Smooth muscle cell (in vitro differentiated cells): Measurements from ENCODE around the gene MAPT. TPM values are rescaled to one million over a fixed set of nuclear protein-coding genes. Genes with fewer than 3 reads are reported as not detected.

Source experiments
- DNase-seq: peaks from one replicate; lab custom pipeline; 2025; ENCODE audit not compliant: unreplicated experiment; lab: John Stamatoyannopoulos, UW
- H2AFZ ChIP-seq: fragments of 200-600 bp; sonication (generic); 2 replicates; pipeline ENCODE4 v1.6.0; 2016; ENCODE audit warnings: antibody characterized with exemption, low read depth, mild to moderate bottlenecking
- H3F3A ChIP-seq: fragments of 200-600 bp; sonication (generic); 2 replicates; pipeline ENCODE4 v1.6.0; 2017; ENCODE audit warnings: antibody characterized with exemption, low read depth
- H3K27ac ChIP-seq: fragments of 200-600 bp; sonication (generic); 2 replicates; pipeline ENCODE4 v1.5.1; 2016; ENCODE audit warnings: low read depth, mild to moderate bottlenecking
- H3K27me3 ChIP-seq: fragments of 200-600 bp; sonication (generic); 2 replicates; pipeline ENCODE4 v1.6.1; 2016; ENCODE audit warnings: low read depth, mild to moderate bottlenecking
- H3K36me3 ChIP-seq: fragments of 200-600 bp; sonication (generic); 2 replicates; pipeline ENCODE4 v1.5.1; 2016; ENCODE audit warnings: low read depth
- H3K4me1 ChIP-seq: fragments of 200-600 bp; sonication (generic); 2 replicates; pipeline ENCODE4 v1.5.1; 2016; ENCODE audit warnings: low read depth
- H3K4me2 ChIP-seq: fragments of 200-600 bp; sonication (generic); 2 replicates; pipeline ENCODE4 v1.6.0; 2016; ENCODE audit warnings: mild to moderate bottlenecking
- H3K4me3 ChIP-seq: fragments of 200-600 bp; sonication (generic); 2 replicates; pipeline ENCODE4 v1.5.1; 2016; ENCODE audit warnings: mild to moderate bottlenecking
- H3K79me2 ChIP-seq: fragments of 200-600 bp; sonication (generic); 2 replicates; pipeline ENCODE4 v1.6.0; 2016; ENCODE audit warnings: low read depth, mild to moderate bottlenecking
- H3K9ac ChIP-seq: fragments of 200-600 bp; sonication (generic); 2 replicates; pipeline ENCODE4 v1.6.0; 2016; ENCODE audit warnings: low read depth
- H3K9me3 ChIP-seq: fragments of 200-600 bp; sonication (generic); replicated peaks from 2 replicates; pipeline ENCODE4 v1.5.1; 2016; ENCODE audit warnings: low read depth
- H4K20me1 ChIP-seq: fragments of 200-600 bp; sonication (generic); 2 replicates; pipeline ENCODE4 v1.6.0; 2016; ENCODE audit warnings: low read depth
- WGBS: methylation state at CpG from one replicate; pipeline ENCODE4 v1.1.7; 2016; ENCODE audit warnings: low lambda C conversion rate; 5-methylcytosine and 5-hydroxymethylcytosine counted together
- polyA plus RNA-seq: library from polyadenylated mRNA; unstranded; fragments of >200 nt; fragmentation: Nextera tagmentation; extraction: Ambion mirVana; gene quantifications from 2 replicates; pipeline ENCODE4 v1.2.1, GENCODE V29; 2016
- total RNA-seq: library from RNA; depleted of rRNA; stranded (reverse); fragments of >200 nt; gene quantifications from 2 replicates; pipeline ENCODE4 v1.2.3, GENCODE V29; 2014
- TF ChIP-seq, protein P1 (sequence below): fragments of 200-600 bp; sonication (generic); IDR thresholded peaks from 2 replicates; pipeline ENCODE4 v1.5.1; 2017; ENCODE audit warnings: borderline replicate concordance, mild to moderate bottlenecking, antibody characterized with exemption; ENCODE audit not compliant: insufficient read depth, poor library complexity, severe bottlenecking

The MAPT gene
- total and polyA plus RNA-seq, 2 experiments from 2014 or later: 0.49 to 1.7 TPM

DNA sequence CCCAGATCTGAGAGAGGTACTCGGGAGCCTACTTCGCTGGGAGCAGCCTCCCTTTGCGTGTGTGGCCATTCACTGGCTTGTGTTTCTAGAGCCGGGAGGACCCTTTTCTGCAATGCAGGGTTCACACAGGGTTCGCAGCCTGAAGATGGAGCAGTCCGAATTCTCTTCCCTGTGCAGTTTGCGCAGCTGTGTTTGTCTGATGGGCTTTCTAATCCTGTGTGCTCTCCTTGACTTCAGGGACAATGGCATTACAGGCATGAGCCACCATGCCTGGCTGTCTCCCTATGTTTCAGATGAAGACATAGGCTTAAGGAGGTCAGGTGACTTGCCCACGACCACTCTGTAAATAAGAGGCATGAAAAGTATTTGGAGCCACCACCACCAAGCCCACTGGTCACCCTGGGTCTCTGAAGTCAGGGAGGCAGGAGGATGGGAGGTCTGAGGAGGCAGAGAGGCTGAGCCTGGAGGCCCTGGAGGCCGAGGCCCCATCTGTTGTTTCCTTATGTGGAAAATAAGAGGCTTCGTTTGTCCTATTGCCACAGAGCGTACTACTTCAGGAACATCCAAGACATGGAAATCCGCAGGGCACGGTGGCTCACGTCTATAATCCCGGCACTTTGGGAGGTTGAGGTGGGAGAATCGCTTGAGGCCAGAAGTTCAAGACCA is 99.7 kb downstream of the MAPT start:
- H3K27me3 ChIP-seq: no peaks in the 10 kb centered on the region
- no peak overlapping the region for H3K4me3 ChIP-seq
- no peaks in the 10 kb centered on the region for H3F3A ChIP-seq
- H3K9ac ChIP-seq: no peak overlapping the region
- H3K4me1 ChIP-seq: no peaks in the 10 kb centered on the region
- TF ChIP-seq, protein P1, sequence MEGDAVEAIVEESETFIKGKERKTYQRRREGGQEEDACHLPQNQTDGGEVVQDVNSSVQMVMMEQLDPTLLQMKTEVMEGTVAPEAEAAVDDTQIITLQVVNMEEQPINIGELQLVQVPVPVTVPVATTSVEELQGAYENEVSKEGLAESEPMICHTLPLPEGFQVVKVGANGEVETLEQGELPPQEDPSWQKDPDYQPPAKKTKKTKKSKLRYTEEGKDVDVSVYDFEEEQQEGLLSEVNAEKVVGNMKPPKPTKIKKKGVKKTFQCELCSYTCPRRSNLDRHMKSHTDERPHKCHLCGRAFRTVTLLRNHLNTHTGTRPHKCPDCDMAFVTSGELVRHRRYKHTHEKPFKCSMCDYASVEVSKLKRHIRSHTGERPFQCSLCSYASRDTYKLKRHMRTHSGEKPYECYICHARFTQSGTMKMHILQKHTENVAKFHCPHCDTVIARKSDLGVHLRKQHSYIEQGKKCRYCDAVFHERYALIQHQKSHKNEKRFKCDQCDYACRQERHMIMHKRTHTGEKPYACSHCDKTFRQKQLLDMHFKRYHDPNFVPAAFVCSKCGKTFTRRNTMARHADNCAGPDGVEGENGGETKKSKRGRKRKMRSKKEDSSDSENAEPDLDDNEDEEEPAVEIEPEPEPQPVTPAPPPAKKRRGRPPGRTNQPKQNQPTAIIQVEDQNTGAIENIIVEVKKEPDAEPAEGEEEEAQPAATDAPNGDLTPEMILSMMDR: no peak
- no peaks in the 10 kb centered on the region for H4K20me1 ChIP-seq
- H3K36me3 ChIP-seq: no peaks in the 10 kb centered on the region
- H2AFZ ChIP-seq: no peak overlapping the region
- no peaks in the 10 kb centered on the region for H3K9me3 ChIP-seq
- WGBS: 93% methylated on average over 16 of the region's 16 CpGs
- H3K4me2 ChIP-seq: no peak overlapping the region
- H3K27ac ChIP-seq: no peak overlapping the region
- H3K79me2 ChIP-seq: no peaks in the 10 kb centered on the region
- DNase-seq: no peak

DNA sequence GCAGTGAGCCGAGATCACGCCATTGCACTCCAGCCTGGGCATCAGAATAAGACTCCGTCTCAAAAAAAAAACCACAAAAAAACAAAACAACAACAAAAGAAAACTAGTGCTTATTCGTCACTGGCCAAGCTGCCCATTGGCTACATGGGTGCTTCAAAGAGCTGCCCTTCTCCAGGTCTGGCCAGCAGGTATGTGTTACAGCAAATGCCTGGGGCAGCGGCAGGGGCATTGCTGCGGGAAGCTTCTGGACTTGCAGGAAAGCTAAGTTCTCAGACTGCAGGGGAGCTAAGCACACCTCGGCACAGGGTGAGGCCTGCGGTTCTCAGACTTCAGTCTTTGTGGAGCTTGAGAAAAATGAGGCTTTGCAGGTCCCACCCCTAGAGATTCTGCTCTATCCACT is 100.6 kb downstream of the MAPT start:
- Histone ChIP-seq H2AFZ (no peak overlapping the region), H3K27me3 (no peaks in the 10 kb centered on the region), H3K36me3 (no peaks in the 10 kb centered on the region), H3K4me3 (no peak overlapping the region), H3K79me2 (no peaks in the 10 kb centered on the region), H3F3A (no peaks in the 10 kb centered on the region), H4K20me1 (no peaks in the 10 kb centered on the region), H3K27ac (no peak overlapping the region), H3K9me3 (no peaks in the 10 kb centered on the region), H3K4me1 (no peaks in the 10 kb centered on the region), H3K4me2 (no peak overlapping the region), H3K9ac (no peak overlapping the region)
- TF ChIP-seq, protein P1: no peak
- DNase-seq: no peak
- WGBS: 91% methylated on average over 8 of the region's 8 CpGs

DNA sequence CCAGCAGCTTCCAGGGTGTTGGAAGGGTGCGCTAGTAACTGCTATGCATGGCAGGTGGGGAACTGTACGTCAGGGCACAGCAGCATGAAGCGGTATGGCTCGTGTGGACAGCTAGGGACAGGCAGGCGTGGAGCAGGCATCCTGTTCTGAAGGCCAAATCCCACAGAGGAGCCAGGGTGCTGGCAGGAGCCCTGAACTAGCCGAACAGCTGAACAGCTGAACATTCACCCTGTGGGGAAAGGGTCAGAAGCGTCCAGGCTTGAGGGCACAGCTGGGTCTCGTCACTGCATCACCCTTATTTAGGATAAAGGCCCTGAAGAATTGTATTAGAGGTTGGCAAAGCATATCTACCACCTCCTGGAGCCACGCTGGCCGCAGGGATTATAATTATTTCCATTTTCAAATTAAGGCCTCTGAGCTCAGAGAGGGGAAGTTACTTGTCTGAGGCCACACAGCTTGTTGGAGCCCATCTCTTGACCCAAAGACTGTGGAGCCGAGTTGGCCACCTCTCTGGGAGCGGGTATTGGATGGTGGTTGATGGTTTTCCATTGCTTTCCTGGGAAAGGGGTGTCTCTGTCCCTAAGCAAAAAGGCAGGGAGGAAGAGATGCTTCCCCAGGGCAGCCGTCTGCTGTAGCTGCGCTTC is 101.4 kb downstream of the MAPT start:
- Histone ChIP-seq H3K4me1 (no peaks in the 10 kb centered on the region), H4K20me1 (no peaks in the 10 kb centered on the region), H2AFZ (no peak overlapping the region), H3K79me2 (no peaks in the 10 kb centered on the region), H3K36me3 (no peaks in the 10 kb centered on the region), H3K4me3 (no peak overlapping the region), H3K9me3 (no peaks in the 10 kb centered on the region), H3K9ac (no peak overlapping the region), H3K27me3 (no peaks in the 10 kb centered on the region), H3K27ac (no peak overlapping the region), H3K4me2 (no peak overlapping the region), H3F3A (no peaks in the 10 kb centered on the region)
- TF ChIP-seq, protein P1: no peak
- no peak for DNase-seq
- WGBS: 93% methylated on average over 14 of the region's 14 CpGs
